Liver (tissue), 3 donors: ENCODE measurements around the gene AP2S1.

Experiments used
- ATF3 ChIP-seq: IDR thresholded peaks from 2 replicates; pipeline ENCODE4 v1.6.1; 2016; ENCODE audit warnings: antibody characterized with exemption
- CTCF ChIP-seq: fragments of 150-350 bp; IDR thresholded peaks from 2 replicates; pipeline ENCODE4 v1.5.1; 2017; ENCODE audit warnings: improper control_type of control experiment, low read depth, low read length; ENCODE audit not compliant: missing input control
- EGR1 ChIP-seq, 2 donors: IDR thresholded peaks; 2 replicates each; pipeline ENCODE4 v1.6.1; 2016 to 2018; ENCODE audit warnings: antibody characterized with exemption in 2 of 2, low read depth in 2 of 2
- GABPA ChIP-seq, 2 donors: IDR thresholded peaks in 1 of 2; conservative IDR thresholded peaks in 1 of 2; 2 replicates each; pipeline ENCODE4 v1.6.1; 2016; ENCODE audit warnings: antibody characterized with exemption in 2 of 2, mild to moderate bottlenecking in 1 of 2, moderate library complexity in 1 of 2
- HNF4A ChIP-seq, 2 donors: conservative IDR thresholded peaks; 2 replicates each; pipeline ENCODE4 v1.6.1; 2016; ENCODE audit warnings: antibody characterized with exemption in 2 of 2, mild to moderate bottlenecking in 2 of 2
- JUND ChIP-seq, 2 donors: IDR thresholded peaks; 2 replicates each; pipeline ENCODE4 v1.6.1; 2016; ENCODE audit warnings: antibody characterized with exemption in 2 of 2
- RAD21 ChIP-seq, 2 donors: IDR thresholded peaks; 2 replicates each; pipeline ENCODE4 v1.6.1; 2016; ENCODE audit warnings: antibody characterized with exemption in 2 of 2, mild to moderate bottlenecking in 2 of 2
- RXRA ChIP-seq, 2 donors: IDR thresholded peaks; 2 replicates each; pipeline ENCODE4 v1.6.1; 2017 to 2018; ENCODE audit warnings: antibody characterized with exemption in 2 of 2, mild to moderate bottlenecking in 1 of 2
- SP1 ChIP-seq: IDR thresholded peaks from 2 replicates; pipeline ENCODE4 v1.6.1; 2018; ENCODE audit warnings: antibody characterized with exemption, mild to moderate bottlenecking
- TAF1 ChIP-seq: conservative IDR thresholded peaks from 2 replicates; pipeline ENCODE4 v1.6.1; 2016; ENCODE audit warnings: antibody characterized with exemption, mild to moderate bottlenecking
- YY1 ChIP-seq: IDR thresholded peaks from 2 replicates; pipeline ENCODE4 v1.6.1; 2016; ENCODE audit warnings: antibody characterized with exemption, mild to moderate bottlenecking
- ZBTB33 ChIP-seq: IDR thresholded peaks from 2 replicates; pipeline ENCODE4 v1.6.1; 2016; ENCODE audit warnings: antibody characterized with exemption
- TF ChIP-seq, protein P1 (sequence below): IDR thresholded peaks from 2 replicates; pipeline ENCODE4 v1.6.1; 2016; ENCODE audit warnings: antibody characterized with exemption, mild to moderate bottlenecking
- TF ChIP-seq, protein P2 (sequence below): IDR thresholded peaks from 2 replicates; pipeline ENCODE4 v1.6.1; 2016; ENCODE audit warnings: antibody characterized with exemption
- donor health status: healthy.
- donor health status: healthy.

- TF ChIP-seq CTCF: no peak
- TF ChIP-seq, protein P1, sequence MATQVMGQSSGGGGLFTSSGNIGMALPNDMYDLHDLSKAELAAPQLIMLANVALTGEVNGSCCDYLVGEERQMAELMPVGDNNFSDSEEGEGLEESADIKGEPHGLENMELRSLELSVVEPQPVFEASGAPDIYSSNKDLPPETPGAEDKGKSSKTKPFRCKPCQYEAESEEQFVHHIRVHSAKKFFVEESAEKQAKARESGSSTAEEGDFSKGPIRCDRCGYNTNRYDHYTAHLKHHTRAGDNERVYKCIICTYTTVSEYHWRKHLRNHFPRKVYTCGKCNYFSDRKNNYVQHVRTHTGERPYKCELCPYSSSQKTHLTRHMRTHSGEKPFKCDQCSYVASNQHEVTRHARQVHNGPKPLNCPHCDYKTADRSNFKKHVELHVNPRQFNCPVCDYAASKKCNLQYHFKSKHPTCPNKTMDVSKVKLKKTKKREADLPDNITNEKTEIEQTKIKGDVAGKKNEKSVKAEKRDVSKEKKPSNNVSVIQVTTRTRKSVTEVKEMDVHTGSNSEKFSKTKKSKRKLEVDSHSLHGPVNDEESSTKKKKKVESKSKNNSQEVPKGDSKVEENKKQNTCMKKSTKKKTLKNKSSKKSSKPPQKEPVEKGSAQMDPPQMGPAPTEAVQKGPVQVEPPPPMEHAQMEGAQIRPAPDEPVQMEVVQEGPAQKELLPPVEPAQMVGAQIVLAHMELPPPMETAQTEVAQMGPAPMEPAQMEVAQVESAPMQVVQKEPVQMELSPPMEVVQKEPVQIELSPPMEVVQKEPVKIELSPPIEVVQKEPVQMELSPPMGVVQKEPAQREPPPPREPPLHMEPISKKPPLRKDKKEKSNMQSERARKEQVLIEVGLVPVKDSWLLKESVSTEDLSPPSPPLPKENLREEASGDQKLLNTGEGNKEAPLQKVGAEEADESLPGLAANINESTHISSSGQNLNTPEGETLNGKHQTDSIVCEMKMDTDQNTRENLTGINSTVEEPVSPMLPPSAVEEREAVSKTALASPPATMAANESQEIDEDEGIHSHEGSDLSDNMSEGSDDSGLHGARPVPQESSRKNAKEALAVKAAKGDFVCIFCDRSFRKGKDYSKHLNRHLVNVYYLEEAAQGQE: no peak
- TF ChIP-seq GABPA (IDR thresholded peaks at IDR 0.05 in 1 of 2, conservative IDR thresholded peaks at IDR 0.05 in 1 of 2): no peak
- TF ChIP-seq, protein P2, sequence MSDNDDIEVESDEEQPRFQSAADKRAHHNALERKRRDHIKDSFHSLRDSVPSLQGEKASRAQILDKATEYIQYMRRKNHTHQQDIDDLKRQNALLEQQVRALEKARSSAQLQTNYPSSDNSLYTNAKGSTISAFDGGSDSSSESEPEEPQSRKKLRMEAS: no peak
- no peak for TF ChIP-seq TAF1
- TF ChIP-seq YY1: no peak
- TF ChIP-seq JUND (IDR thresholded peaks at IDR 0.05): no peak
- no peak for TF ChIP-seq ATF3
- no peak for TF ChIP-seq RAD21 (IDR thresholded peaks at IDR 0.05)
- no peak for TF ChIP-seq SP1
- TF ChIP-seq RXRA (IDR thresholded peaks at IDR 0.05): no peak
- TF ChIP-seq EGR1 (IDR thresholded peaks at IDR 0.05; ENCODE audit: low read depth in 2 of 2): no peak
- TF ChIP-seq HNF4A (conservative IDR thresholded peaks at IDR 0.05): no peak
- no peak for TF ChIP-seq ZBTB33
Observed at GRCh38 chr19:46848389-46848788, 2.3 kb downstream of the AP2S1 start.
